Measurements from ENCODE around the gene GRIN2A. TPM values are rescaled to one million over a fixed set of nuclear protein-coding genes. Genes with fewer than 3 reads are reported as not detected.

Gene GRIN2A
- total and polyA plus RNA-seq, 12 donors = 0.07 to 1.2 (median 0.32) TPM; not detected in 2

- WGBS, 4 donors = 49 to 58% (median 53%) methylated on average over 8 of the region's 8 CpGs
- TF ChIP-seq CTCF (IDR thresholded peaks at IDR 0.05) (no peak), POLR2A (IDR thresholded peaks at IDR 0.05) (no peak)
- Histone ChIP-seq H3K4me1 (replicated peaks in 1 of 2) (no peaks in the 10 kb centered on the region), H3K27ac (no peak overlapping the region), H3K36me3 (replicated peaks in 1 of 2) (no peaks in the 10 kb centered on the region), H3K4me3 (no peak overlapping the region), H3K9me3 (replicated peaks in 1 of 3) (no peaks in the 10 kb centered on the region), H3K27me3 (no peaks in the 10 kb centered on the region)
- no peak for DNase-seq
- intact Hi-C loops (cut with DNase I) = no loop called here
These were observed 154.7 kb downstream of the GRIN2A start for GRCh38 chr16:10027553-10027952.

GRCh38 chr16:10026593-10026992, 155.6 kb downstream of the GRIN2A start:
- intact Hi-C loops (cut with DNase I) = no loop called here
- WGBS, 4 donors = 57 to 76% (median 65%) methylated on average over 5 of the region's 5 CpGs

GRCh38 chr16:10022098-10022497, 160.1 kb downstream of the GRIN2A start:
- Histone ChIP-seq H3K27me3 (no peaks in the 10 kb centered on the region), H3K36me3 (replicated peaks in 1 of 2) (no peaks in the 10 kb centered on the region), H3K4me1 (replicated peaks in 1 of 2) (no peaks in the 10 kb centered on the region), H3K27ac (no peak overlapping the region), H3K4me3 (no peak overlapping the region), H3K9me3 (replicated peaks in 1 of 3) (no peaks in the 10 kb centered on the region)
- TF ChIP-seq CTCF (IDR thresholded peaks at IDR 0.05) = no peak
- no peak for TF ChIP-seq POLR2A (IDR thresholded peaks at IDR 0.05)
- intact Hi-C loops (cut with DNase I) = no loop called here
- DNase-seq = no peak
- WGBS, 4 donors = 83 to 86% (median 85%) methylated on average over 5 of the region's 5 CpGs

More at GRCh38 chr16:10026593-10026992, 155.6 kb downstream of the GRIN2A start:
- no peak for DNase-seq
- TF ChIP-seq CTCF (IDR thresholded peaks at IDR 0.05) (no peak), POLR2A (IDR thresholded peaks at IDR 0.05) (no peak)
- H3K4me1 ChIP-seq (replicated peaks in 1 of 2) = no peaks in the 10 kb centered on the region
- H3K9me3 ChIP-seq (replicated peaks in 1 of 3) = no peaks in the 10 kb centered on the region
- no peak overlapping the region for H3K4me3 ChIP-seq
- no peak overlapping the region for H3K27ac ChIP-seq
- no peaks in the 10 kb centered on the region for H3K27me3 ChIP-seq
- H3K36me3 ChIP-seq (replicated peaks in 1 of 2) = no peaks in the 10 kb centered on the region

GRCh38 chr16:10020866-10021265, 161.4 kb downstream of the GRIN2A start:
- 39 to 64% (median 53%) methylated on average over 3 of the region's 3 CpGs for WGBS, 4 donors
- no peaks in the 10 kb centered on the region for H3K27me3 ChIP-seq
- no peak for DNase-seq

More at GRCh38 chr16:10020866-10021265, 161.4 kb downstream of the GRIN2A start:
- no peak overlapping the region for H3K4me3 ChIP-seq
- H3K36me3 ChIP-seq (replicated peaks in 1 of 2) = no peaks in the 10 kb centered on the region
- no peaks in the 10 kb centered on the region for H3K9me3 ChIP-seq (replicated peaks in 1 of 3)
- H3K4me1 ChIP-seq (replicated peaks in 1 of 2) = no peaks in the 10 kb centered on the region
- intact Hi-C loops (cut with DNase I) = no loop called here
- H3K27ac ChIP-seq = no peak overlapping the region
- no peak for TF ChIP-seq CTCF (IDR thresholded peaks at IDR 0.05)
- no peak for TF ChIP-seq POLR2A (IDR thresholded peaks at IDR 0.05)

Measured in adrenal gland (tissue), 12 donors.